ENCODE results near the gene CLBA1. TPM values are rescaled to one million over a fixed set of nuclear protein-coding genes. Genes with fewer than 3 reads are reported as not detected.
"Not testable (repeated sequence)": the region's sequence is repeated elsewhere in the genome, so short reads cannot be mapped to it uniquely, and the experiment has no call there.

The CLBA1 gene
- total RNA-seq (ENCODE audit: insufficient read depth, low replicate concordance) = 6.5 TPM

GRCh38 chr14:104985675-104986486 lies at the start of gene CLBA1:
Gene CLBA1, plus strand, starts transcription at chr14:104985788. Its CDS starts 644 bp downstream, at chr14:104986432.
- DNase-seq (ENCODE audit: low spot score) = peak; percentile 94

GRCh38 chr14:104935955-104936354 lies 49.6 kb upstream of the CLBA1 start:
- no peak for DNase-seq (ENCODE audit: low spot score)

- no peak for DNase-seq (ENCODE audit: low spot score)
Measured at GRCh38 chr14:104936361-104937155, 49.0 kb upstream of the CLBA1 start.

GRCh38 chr14:104937161-104937560 lies 48.4 kb upstream of the CLBA1 start:
- DNase-seq (ENCODE audit: low spot score) = no peak

GRCh38 chr14:104937694-104938365 lies 47.8 kb upstream of the CLBA1 start:
- DNase-seq (ENCODE audit: low spot score) = no peak

- DNase-seq (ENCODE audit: low spot score) = no peak
Measured at GRCh38 chr14:104938436-104938835, 47.2 kb upstream of the CLBA1 start.

- no peak for DNase-seq (ENCODE audit: low spot score)
Measured at GRCh38 chr14:104938960-104939359, 46.6 kb upstream of the CLBA1 start.

- peak; percentile 19 for DNase-seq (ENCODE audit: low spot score)
Measured at GRCh38 chr14:104939666-104940410, 45.8 kb upstream of the CLBA1 start.

GRCh38 chr14:104940526-104941150 lies 45.0 kb upstream of the CLBA1 start:
- DNase-seq (ENCODE audit: low spot score) = no peak

- no peak for DNase-seq (ENCODE audit: low spot score)
Measured at GRCh38 chr14:104941508-104942365, 43.9 kb upstream of the CLBA1 start.

- DNase-seq (ENCODE audit: low spot score) = no peak
Measured at GRCh38 chr14:104942586-104942985, 43.0 kb upstream of the CLBA1 start.

GRCh38 chr14:104943216-104944015 lies 42.2 kb upstream of the CLBA1 start:
- DNase-seq (ENCODE audit: low spot score) = not testable (repeated sequence)

GRCh38 chr14:104944016-104944308 lies 41.6 kb upstream of the CLBA1 start:
- not testable (repeated sequence) for DNase-seq (ENCODE audit: low spot score)

- not testable (repeated sequence) for DNase-seq (ENCODE audit: low spot score)
Measured at GRCh38 chr14:104944436-104945205, 41.0 kb upstream of the CLBA1 start.

GRCh38 chr14:104945266-104945665 lies 40.3 kb upstream of the CLBA1 start:
- DNase-seq (ENCODE audit: low spot score) = not testable (repeated sequence)

GRCh38 chr14:104945986-104946965 lies 39.3 kb upstream of the CLBA1 start:
- not testable (repeated sequence) for DNase-seq (ENCODE audit: low spot score)

- DNase-seq (ENCODE audit: low spot score) = not testable (repeated sequence)
Measured at GRCh38 chr14:104947201-104947600, 38.4 kb upstream of the CLBA1 start.
